ENCODE results near the gene YIPF1.
"Not testable (repeated sequence)": the region's sequence is repeated elsewhere in the genome, so short reads cannot be mapped to it uniquely, and the experiment has no call there.

The YIPF1 gene

DNA sequence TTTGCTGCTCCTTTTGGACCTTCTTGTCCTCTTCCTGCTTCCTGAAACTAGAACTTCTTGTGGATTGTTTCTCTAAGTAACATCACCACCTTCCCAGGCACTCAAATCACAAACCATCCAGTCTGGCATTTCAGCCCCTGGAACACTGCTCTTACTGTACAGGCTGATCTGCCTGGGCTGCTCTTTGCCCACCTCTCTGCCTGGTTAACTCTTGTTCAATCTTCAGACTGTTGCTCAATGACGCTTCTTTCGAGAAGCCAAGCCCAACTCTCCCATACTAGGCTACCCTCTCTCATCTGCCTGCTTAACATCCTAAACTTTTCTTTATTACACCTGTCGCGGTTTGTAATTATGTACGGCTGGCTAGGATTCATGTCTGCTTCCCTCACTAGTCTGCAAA lies 5.0 kb upstream of the YIPF1 start:
- DNase-seq = no peak

DNA sequence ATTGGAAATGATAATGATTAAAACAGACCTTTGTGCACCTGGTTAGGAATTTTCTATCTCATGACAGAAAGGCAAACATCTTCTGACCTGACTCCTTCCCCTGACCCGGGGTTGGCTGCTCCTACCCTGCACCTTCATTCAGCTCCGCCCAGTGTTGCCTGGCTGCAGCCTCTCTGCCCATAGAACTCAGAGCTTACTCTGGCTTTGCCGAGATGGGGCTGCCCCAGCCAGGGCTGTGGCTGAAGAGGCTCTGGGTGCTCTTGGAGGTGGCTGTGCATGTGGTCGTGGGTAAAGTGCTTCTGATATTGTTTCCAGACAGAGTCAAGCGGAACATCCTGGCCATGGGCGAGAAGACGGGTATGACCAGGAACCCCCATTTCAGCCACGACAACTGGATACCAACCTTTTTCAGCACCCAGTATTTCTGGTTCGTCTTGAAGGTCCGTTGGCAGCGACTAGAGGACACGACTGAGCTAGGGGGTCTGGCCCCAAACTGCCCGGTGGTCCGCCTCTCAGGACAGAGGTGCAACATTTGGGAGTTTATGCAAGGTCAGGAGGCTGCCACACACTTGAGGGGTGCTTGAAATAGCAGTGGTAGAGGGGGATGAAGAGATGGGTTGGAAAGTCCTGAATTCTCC lies 4.5 kb upstream of the YIPF1 start, which contains the start of gene DIO1:
TSS of gene DIO1 (plus strand) at position 189 of the 638 bp plus-strand sequence. CDS start at position 213, 24 bp downstream.
- DNase-seq = no peak

DNA sequence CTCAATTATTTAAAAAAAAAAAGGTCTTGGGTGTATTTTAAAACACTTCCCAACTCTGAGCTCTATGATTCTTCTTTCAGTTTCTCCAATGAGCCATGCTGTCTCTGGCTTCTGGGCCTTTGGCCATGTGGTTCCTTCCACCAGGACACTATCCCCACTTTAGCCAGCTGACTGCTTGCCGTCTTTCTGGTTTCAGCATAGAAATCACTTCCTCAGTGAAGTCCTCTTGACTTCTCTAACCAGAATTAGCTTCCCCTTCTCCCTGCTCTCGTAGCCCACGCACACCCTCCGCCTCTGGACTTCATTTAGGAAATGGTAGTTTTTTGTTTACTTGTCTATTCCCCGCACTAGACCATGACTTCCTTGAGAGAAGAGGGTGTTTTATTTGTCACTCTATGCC lies 3.3 kb upstream of the YIPF1 start:
- DNase-seq = no peak

DNA sequence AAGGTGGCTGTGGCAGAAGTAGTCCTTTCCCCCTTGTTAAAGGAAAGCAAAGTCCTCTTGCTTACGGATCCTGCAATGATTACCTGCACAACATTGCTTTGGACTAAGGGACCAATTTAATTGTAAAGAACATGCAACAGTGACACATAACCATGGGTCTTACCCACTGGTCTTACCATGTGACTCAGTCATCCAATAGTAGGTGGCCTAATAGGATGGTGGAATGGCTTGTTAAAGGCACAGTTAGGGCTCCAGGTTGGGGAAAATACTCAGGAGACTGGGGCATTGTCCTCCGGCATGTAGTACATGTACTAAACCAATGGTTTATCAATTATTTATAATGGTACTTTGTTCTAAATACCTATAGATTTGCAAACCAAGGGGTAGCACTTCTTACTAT lies 2.1 kb upstream of the YIPF1 start:
- DNase-seq = no peak

DNA sequence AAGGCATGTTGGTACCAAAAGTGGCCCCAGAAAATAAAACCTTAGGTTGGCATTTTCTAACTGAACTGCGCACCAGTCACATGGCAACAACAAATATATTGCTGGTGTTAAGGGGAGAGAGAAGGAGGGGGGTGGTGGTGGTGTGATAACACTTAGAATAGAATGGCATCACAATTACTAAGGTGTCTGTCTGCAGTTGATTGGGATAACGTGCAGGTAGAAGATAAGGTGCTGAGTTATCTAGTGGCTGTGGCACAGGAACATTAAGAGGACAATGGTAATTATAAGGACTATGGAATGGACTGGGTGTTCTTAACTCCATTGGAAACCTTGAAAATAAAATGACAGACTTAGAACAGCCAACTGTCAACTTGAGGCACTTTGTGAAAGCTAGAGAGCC lies 1.4 kb upstream of the YIPF1 start:
- DNase-seq = no peak

DNA sequence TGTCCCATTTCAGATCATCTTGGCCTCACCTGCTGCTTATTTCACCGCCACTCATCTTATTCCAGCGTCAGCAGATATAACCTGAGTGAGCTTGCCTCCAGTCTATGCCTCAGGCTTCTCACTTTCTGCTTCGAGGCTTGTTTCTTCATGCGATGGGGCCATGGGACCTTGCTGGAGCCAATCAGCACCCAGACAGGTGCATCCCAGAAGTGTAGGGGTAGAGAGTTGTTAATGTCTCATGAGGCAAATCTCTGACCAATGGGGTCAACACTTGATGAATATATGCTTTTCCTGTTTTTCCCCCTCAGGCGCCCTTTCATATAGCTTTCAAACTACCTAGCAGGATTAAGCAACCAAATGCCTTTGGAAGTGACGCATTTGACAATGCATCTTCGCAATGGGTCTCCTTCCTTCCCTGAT lies 935 bp upstream of the YIPF1 start:
- DNase-seq = no peak

DNA sequence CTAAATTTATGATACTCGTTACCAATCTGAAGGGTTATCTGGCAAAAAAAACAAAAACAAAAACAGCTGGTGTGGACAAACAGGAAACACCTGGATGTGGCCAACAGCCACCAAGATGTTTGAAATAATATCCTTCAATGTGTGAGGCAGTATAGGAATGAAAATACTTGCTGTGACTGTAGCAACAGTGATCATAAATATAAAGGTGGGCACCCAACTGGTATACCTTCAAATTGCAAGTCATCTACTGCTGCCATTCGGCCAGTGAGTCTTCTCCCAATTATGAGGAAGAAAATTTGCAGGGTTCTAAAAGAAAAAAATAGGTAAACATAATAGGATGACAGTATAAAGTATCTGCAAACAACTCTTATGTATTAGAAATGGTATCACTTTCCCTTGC lies 916 bp downstream of the YIPF1 start:
- peak in 1 of 5 donors; percentile 6 for DNase-seq

DNA sequence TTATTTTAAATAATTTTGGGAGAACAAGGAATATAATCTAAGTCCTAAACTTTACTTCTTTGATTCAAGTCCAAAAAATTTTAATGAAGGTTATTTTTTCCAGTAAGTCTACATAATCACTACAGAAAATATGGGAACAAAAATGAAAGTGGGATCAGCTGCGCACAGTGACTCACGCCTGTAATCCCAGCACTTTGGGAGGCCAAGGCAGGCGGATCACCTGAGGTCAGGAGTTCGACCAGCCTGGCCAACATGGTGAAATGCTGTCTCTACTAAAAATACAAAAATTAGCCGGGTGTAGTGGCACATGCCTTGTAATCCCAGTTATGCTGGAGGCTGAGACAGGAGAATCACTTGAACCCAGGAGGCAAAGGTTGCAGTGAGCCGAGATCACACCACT lies 6.0 kb downstream of the YIPF1 start:
- not testable (repeated sequence) for DNase-seq

DNA sequence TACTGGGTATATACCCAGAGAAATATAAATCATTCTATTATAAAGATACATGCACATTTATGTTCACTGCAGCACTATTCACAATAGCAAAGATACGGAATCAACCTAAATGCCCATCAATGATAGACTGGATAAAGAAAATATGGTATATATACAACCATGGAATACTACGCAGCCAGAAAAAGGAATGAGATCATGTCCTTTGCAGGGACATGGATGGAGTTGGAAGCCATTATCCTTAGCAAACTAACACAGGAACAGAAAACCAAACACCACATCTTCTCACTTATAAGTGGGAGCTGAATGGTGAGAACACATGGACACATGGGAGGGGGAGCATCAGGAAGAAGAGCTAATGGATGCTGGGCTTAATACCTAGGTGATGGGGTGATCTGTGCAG lies 7.7 kb downstream of the YIPF1 start:
- DNase-seq = not testable (repeated sequence)

DNA sequence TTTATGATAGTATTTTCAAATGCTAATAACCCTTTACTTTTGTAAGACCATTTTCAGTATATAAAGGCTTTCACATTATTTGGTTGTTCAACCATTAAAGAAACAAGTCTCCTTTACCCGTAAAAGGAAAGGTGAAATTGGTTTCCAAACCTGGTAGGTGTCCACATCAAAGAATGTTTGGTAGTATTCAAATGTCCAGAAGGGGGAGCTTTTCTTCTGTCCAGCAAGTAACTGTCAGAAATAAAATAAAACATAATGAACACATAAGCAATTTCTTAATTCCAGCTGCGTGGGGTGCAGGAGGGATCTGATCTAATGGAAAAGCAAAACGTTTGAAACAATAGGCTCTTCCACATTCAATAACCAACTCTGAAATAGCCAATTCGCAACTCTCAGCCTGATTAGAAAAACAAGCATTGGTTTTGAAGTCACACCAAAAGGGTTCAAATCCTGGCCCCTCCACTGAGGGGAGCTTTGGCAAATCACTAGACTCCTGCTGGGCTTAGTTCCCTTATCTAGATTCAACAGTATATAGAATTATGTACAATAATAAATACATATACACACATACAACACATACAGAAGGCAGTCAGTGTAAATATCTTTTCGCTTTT lies 11.0 kb downstream of the YIPF1 start:
- peak in 1 of 5 donors; percentile 43 for DNase-seq

DNA sequence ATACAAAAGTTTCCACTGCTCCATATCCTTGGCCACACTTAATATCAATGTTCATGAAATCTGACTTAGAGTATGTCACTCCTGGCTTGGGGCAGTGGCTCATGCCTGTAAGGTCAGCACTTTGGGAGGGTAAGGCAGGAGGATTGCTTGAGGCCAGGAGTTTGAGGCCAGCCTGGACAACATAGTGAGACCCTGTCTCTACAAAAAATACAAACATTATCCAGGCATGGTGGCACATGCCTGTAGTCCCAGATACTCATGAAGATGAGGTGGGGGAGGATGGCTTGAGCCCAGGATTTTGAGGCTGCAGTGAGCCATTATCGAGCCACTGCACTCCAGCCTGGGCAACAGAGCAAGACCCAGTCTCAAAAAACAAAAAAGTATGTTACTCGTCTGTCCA lies 14.4 kb downstream of the YIPF1 start:
- DNase-seq = not testable (repeated sequence)

DNA sequence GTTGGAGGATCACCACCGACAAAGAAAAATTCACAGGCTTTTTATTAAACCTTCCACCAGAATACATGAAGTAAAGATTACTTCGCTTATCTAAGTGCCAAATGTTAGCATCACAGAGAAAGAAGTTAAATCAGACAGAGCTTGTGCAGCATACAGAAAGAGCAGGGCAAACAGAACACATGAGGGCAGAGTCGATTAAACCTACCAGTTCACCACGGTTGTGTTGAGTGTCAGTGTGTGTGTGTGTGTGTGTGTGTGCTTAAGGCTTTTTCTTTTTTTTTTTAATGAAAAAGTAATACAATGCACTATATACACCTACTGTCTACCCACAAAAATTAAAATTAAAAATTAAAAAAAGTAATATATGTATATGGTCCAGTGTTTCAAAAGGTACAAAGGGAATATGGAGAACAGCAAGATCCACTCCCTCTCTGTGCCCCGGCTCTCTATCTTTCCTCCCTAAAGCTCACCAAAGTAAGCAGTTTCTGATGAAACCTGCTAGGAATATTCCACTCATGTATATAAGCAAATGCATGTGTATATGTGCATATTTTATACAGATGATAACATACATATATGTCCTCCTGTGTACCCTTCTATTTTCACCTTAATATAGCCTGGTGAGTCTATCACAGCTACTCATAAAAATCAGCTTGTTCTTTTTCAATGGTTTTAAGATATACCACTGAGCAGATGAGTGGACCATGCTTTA lies 17.7 kb downstream of the YIPF1 start:
- no peak for DNase-seq

DNA sequence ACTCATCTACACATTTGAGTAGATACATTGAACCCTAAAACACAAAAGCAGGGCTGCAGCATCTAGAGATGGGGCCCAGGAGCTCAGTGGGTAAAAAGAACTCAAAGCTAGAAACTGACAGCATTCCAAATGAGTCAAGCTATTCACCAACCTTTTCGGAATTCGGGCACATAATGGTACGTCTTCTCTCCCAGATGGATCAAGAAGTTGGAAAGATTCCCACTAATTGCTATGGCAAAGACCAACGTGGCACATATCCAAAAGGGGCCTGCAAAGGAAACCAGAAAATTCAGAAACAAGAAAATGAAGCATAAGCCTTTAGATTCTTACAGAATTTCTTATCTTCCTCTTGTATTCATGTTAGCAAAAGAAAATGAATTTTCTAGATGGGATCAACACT lies 18.4 kb downstream of the YIPF1 start:
- no peak for DNase-seq

DNA sequence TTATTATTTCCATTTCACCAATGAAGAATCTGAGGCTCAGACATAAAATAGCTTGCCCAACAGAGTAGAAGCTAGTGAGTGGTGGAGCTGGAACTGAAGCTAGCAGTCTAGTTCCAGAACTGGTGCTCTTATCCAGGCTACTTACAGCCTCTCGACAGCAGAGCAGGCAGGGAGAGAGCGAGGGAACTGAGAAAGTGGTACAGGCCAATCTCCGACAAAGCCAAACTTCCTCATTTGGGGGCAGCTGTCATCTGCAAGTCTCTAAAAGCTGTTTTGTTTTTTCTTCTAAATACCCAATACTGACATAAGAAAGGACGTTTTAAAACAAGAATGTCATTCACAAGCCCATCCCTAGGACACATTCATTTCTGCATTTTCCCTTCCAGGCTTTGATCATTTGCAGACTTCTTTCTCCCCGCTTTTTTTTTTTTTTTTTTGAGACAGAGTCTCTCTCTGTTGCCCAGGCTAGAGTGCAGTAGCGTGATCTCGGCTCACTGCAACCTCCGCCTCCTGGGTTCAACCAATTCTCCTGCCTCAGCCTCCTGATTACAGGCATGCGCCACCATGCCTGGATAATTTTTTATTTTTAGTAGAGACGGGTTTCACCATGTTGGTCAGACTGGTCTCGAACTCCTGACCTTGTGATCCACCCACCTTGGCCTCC lies 20.0 kb downstream of the YIPF1 start:
- no peak for DNase-seq

DNA sequence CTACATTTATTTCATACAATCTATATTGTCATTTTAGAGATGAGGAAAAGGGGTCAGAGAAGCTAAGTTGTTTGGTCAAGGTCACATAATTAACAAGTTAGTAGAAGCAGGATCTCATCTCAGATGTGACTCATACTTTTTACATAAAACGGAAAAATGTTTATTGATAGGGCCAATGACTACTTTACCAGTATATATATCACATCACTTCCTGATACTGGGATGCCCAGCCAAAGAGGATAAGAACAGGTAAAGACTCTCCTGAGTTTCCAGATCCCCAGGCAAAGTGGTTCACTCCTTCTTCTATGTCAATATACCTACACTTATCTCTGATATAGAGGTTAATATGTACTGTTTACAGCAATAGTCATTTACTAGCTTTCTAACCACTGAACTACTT lies 21.0 kb downstream of the YIPF1 start:
- no peak for DNase-seq

DNA sequence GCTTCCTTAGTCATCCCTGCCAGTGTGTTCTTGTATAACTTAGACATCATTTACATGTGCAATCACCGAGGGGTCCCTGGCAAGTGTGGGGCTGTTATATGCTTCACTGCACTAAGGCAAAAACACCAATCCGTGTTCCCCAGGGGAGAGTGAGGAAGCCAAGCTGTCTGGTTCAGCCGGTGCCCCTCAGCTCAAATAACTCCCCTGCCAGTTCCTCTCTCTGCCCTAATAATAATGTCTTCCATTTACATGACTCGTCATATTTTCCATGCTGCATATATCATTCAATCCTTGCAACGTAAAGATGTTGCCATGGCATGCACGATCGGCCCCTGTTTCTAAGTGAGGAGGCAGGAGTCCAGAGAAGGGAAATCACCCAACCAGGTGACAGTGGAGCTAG lies 27.1 kb downstream of the YIPF1 start:
- no peak for DNase-seq

DNA sequence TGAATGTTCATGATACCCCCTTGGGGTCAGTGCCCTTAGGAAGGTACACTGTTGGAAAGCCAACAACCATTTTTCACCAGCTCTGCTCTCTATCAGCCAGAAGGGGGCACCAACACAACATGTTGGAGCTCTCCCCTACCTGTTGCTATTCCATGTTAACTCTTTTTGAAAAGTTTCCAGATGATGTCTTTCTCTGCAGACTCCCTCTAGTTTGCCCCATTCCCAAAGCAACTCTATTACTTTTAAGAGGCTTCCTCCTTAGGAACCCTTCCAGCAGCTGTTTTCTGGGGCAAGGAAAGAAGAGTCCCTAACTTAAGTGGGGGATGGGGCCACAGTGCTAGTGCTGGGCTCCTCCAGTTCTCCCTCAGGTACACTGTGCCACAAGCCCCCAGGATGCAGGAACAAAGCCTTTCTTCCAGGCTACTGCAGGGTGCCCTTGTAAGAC lies 28.6 kb downstream of the YIPF1 start:
- peak in 4 of 5 donors; percentile 13 to 48 (median 32) for DNase-seq

DNA sequence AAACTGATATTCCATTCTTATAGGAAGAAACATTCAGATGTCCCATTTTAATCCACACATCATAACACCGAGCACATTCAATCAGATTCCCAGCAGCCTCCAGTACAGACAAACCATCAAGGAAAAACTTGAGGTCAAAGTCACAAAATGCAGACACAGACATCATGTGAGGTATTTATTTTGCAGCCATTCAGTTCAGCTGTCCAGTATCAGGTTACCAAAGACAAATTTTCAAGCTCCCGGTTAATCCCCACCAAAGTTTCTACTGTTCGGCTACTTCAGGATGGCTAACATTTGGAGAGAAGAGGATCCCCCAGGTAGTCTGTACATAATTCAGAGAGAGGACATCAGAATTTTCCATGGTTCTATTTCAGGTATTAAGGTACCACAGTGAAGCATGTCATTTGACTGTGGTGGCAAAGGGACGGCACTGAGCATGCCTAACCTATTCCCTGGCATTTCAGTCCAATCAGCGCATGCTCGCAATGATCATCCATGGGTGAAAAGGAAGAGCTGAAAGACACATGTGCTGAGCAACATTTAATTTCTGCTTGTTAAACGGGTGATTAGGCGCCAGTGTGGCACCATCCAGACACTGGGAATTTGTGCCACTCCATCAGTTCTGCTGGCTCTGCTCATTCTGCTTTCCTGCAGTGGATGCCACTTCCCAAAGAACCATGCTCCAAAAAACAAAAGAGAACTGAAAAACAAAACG lies 37.9 kb downstream of the YIPF1 start:
- no peak for DNase-seq

DNA sequence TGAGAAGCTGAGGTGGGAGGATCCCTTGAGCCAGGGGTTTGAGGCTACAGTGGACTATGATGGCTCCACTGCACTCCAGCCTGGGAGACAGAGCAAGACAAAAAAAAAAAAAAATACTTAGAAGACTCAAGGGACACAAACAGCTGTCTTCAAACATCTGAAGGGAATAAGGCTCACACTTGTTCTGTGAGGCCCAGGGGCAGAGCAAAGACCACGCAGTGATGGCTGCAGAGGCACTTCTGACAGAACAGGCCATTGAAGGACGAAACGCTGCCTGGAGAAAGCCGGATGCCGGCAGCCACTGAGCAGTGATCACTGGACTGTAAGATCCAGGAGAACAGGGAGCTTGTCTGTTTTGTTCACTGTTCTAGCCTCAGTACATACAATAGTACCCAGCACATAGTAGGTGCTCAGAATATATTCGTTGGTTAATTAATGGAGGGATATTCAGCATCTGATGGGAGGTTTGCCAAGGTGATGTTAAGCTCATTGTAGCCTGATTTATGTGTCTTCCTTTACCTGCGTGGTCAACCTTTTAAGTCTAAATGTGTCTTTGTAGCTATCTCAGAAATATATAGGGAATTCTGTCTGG lies 39.4 kb downstream of the YIPF1 start:
- DNase-seq = no peak

DNA sequence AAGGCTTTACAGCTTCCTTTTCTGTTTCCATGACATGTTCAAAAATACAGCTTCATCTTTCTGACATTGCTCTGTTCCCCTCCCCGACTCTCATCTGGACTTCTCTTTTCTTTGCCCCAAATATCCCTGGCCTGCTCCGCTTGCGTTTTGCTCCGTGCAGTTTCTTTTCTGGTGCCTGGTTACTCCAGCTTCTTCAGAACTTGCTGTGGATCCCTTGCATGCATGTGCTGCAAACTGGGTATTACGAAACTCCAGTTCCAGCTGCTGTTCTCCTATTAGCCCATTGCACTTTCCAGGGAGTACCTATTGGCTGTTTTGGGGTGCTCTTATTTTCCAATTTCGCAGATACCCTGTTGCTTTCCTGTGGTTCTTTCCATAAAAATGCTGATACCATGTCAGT lies 41.6 kb downstream of the YIPF1 start:
- no peak for DNase-seq

DNA sequence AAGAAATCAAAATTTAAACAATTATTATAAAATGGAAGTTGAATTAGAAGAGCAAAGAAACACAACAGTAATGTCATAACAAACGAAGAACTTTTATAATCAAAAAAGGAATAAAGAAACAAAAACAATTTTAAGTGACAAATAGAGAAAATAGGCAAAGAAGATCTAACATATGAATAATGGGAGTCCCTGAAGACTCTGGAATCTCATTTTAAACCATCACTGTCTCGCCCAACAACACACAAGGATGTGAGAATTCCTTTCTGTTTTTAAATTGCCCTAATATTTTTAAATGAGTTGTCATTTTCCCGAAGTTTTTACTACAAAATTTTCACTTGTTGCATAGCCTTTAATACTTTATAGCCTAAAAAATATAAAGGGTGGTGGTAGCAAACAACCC lies 47.2 kb downstream of the YIPF1 start:
- DNase-seq = no peak

DNA sequence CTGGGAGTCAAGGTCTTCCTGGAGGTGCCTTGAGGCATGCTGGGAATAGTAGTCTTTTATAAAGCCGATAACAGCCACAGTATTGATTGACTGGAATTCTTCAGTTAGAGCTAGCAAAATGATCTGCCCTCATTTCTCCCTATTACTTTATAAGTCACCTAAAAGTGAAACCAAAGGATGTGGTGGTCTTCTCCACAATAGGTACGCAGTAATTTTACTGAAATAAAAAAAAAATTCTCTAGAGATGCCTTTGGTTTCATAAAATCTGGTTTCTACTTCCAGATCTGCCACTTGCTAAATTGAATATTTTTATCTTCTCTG lies 51.0 kb downstream of the YIPF1 start:
- no peak for DNase-seq

Data from T-helper 1 cell (primary cell).